ENCODE results near the gene SULT1A1.
"Not testable (repeated sequence)": the region's sequence is repeated elsewhere in the genome, so short reads cannot be mapped to it uniquely, and the experiment has no call there.

SULT1A1 gene

DNA sequence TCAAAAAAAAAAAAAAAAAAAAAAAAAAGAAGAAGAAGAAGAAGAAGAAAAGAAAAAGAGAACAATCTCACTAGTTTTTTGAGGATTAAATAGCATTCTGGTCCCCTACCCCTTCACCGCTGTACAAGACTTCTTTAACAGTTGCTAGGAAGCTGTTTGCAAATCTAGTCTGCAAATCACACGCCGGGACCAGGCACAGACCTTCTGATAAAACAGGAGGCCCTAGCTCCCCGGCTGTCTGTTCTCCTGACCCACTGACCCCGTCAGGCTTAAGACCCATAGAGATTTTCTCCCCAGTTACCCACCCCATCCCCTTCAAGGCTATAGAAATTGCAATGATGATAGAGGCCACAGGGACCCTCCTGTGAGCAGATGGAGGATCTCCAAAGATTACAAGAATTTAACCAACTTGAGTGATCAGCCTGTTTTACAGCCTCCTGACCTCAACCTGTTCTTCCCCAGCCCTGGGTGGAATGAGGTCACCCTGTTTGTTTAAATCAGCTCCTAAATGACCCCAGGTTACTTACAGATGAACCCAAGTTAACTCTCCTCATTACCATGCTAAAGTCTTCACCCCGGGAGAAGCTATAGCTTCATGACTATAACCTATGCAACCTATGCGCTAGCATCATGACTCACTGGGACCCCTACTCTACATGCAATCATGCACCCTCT is 11.8 kb upstream of the SULT1A1 start:
- TF ChIP-seq Cebpa-rat (IDR thresholded peaks at IDR 0.05): no peak
- H3K9ac ChIP-seq: peak overlapping the region; percentile 70 to 85 (median 82); a peak in 19 of 22 replicates
- H3K36me3 ChIP-seq: peaks cover 0 to 25% (median 7%) of the 10 kb centered on the region in 11 experiments; a peak in 11 of 22 replicates
- H3K9me3 ChIP-seq (replicated peaks in 1 of 11): 0 out of 22 replicates have a peak, but pooled peaks cover 0 to 3% (median 0%) of the 10 kb centered on the region in 11 experiments
- H3K4me2 ChIP-seq: peak overlapping the region; percentile 63 to 79 (median 75)
- H3K27me3 ChIP-seq: no peaks in the 10 kb centered on the region
- H3K4me1 ChIP-seq: peaks cover 37 to 66% (median 49%) of the 10 kb centered on the region in 10 experiments
- no peaks in the 10 kb centered on the region for H4K20me1 ChIP-seq
- peak overlapping the region; percentile 45 to 71 (median 62); a peak in 17 of 20 replicates for H3K4me3 ChIP-seq
- H3K27ac ChIP-seq: peak overlapping the region in 9 of 11 experiments; percentile 64 to 96 (median 86); a peak in 18 of 22 replicates

DNA sequence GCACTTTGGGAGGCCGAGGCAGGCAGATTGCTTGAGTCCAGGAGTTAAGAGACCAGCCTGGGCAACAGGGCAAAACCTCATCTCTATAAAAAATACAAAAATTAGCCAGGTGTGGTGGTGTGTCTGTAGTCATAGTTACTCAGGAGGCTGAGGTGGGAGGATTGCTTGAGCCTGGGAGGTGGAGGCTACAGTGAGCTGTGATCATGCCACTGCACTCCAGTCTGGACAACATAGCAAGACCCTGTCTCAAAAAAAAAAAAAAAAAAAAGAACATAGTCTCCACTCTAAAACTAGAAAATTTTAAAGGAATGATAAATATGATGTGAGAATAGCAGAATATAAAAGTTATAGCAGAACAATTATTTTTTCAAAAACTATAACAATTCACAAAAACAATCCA is 10.5 kb upstream of the SULT1A1 start:
- Histone ChIP-seq H3K4me3 (peak overlapping the region in 1 of 10 experiments; percentile 4; a peak in 1 of 20 replicates), H3K27ac (peak overlapping the region in 8 of 11 experiments; percentile 5 to 96 (median 84); a peak in 13 of 22 replicates), H3K36me3 (peaks cover 0 to 25% (median 7%) of the 10 kb centered on the region in 11 experiments; a peak in 11 of 22 replicates), H3K4me1 (peaks cover 48 to 77% (median 59%) of the 10 kb centered on the region in 10 experiments), H3K4me2 (peak overlapping the region in 5 of 11 experiments; percentile 63 to 79 (median 76); a peak in 8 of 22 replicates), H3K9ac (peak overlapping the region in 2 of 11 experiments; percentile 27 to 85; a peak in 2 of 22 replicates)
- not testable (repeated sequence) for H3K27me3 ChIP-seq; H4K20me1 ChIP-seq; H3K9me3 ChIP-seq (replicated peaks in 1 of 11)

DNA sequence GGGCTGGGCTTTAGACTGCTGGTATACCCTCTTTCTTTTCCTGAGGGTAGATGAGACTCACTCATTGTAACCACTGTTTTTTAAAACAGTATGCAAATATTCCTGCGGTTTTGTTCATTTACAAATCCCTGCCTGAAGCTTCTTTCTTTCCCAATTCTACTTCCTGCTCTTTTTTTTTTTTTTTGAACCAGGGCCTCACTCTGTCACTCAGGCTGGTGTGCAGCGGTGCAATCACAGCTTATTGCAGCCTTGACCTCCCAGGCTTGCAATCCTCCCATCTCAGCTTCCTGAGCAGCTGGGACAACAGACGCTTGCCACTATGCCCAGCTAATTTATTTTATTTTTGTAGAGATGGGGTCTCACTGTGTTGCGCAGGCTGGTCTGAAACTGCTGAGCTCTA is 8.0 kb upstream of the SULT1A1 start:
- TF ChIP-seq Cebpa-rat (IDR thresholded peaks at IDR 0.05): peak; percentile 36 to 100 (median 97); a peak in 20 of 22 replicates
- H3K27ac ChIP-seq: peak overlapping the region; percentile 53 to 97 (median 93)
- H3K9ac ChIP-seq: peak overlapping the region; percentile 65 to 87 (median 80); a peak in 21 of 22 replicates
- H3K36me3 ChIP-seq: peaks cover 0 to 25% (median 7%) of the 10 kb centered on the region in 11 experiments; a peak in 11 of 22 replicates
- peak overlapping the region in 9 of 10 experiments; percentile 13 to 58 (median 35); a peak in 12 of 20 replicates for H3K4me3 ChIP-seq
- H3K4me1 ChIP-seq: peaks cover 47 to 66% (median 59%) of the 10 kb centered on the region in 10 experiments
- H3K9me3 ChIP-seq (replicated peaks in 1 of 11): no peaks in the 10 kb centered on the region
- no peaks in the 10 kb centered on the region for H4K20me1 ChIP-seq
- peak overlapping the region; percentile 70 to 94 (median 85) for H3K4me2 ChIP-seq
- H3K27me3 ChIP-seq: no peaks in the 10 kb centered on the region

DNA sequence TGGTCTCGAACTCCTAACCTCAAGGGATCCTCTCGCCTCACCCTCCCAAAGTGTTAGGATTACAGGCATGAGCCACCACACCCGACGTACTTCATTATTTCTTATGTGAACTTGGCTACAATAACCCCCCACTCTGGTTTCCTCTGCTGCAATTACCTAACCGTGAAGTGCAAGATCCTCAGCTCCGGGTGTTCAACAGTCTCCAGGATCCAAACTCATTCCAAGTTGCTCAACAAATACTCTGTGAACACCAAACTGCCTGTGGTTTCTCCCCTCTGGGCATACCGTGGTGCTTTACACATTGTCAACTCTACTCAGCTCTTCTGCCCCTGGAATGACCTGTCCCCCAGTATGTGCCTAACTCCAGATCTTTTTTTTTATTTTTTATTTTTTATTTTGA is 6.8 kb upstream of the SULT1A1 start:
- peaks cover 0 to 25% (median 7%) of the 10 kb centered on the region in 11 experiments; a peak in 11 of 22 replicates for H3K36me3 ChIP-seq
- H3K4me1 ChIP-seq: peaks cover 40 to 61% (median 53%) of the 10 kb centered on the region in 10 experiments
- peak overlapping the region; percentile 65 to 87 (median 80); a peak in 20 of 22 replicates for H3K9ac ChIP-seq
- H4K20me1 ChIP-seq: no peaks in the 10 kb centered on the region
- peak overlapping the region in 10 of 11 experiments; percentile 84 to 97 (median 94); a peak in 21 of 22 replicates for H3K27ac ChIP-seq
- H3K4me3 ChIP-seq: peak overlapping the region in 3 of 10 experiments; percentile 11 to 58 (median 45); a peak in 3 of 20 replicates
- peak overlapping the region; percentile 70 to 94 (median 85) for H3K4me2 ChIP-seq
- no peaks in the 10 kb centered on the region for H3K9me3 ChIP-seq (replicated peaks in 1 of 11)
- no peaks in the 10 kb centered on the region for H3K27me3 ChIP-seq
- TF ChIP-seq Cebpa-rat (IDR thresholded peaks at IDR 0.05): peak in 8 of 11 experiments; percentile 7 to 83 (median 70); a peak in 10 of 22 replicates

DNA sequence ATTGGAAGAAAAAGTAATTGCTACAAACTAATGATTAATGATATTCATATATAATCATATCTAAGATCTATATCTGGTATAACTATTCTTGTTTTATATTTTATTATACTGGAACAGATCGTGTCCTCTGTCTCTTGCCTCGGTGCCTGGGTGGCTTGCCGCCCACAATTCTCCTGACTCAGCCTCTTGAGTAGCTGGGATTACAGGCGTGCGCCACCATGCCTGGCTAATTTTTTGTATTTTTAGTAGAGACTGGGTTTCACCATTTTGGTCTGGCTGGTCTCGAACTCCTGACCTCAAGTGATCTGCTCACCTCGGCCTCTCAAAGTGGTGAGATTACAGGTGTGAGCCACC is 6.4 kb upstream of the SULT1A1 start:
- Histone ChIP-seq H3K36me3 (peaks cover 0 to 25% (median 7%) of the 10 kb centered on the region in 11 experiments; a peak in 11 of 22 replicates), H3K4me3 (0 out of 20 replicates have a peak overlapping the region, but pooled peaks of 2 of the 10 experiments have one; percentile 11 to 58), H3K9ac (peak overlapping the region in 10 of 11 experiments; percentile 71 to 87 (median 81); a peak in 18 of 22 replicates), H3K27ac (peak overlapping the region in 10 of 11 experiments; percentile 84 to 97 (median 94); a peak in 20 of 22 replicates), H3K4me1 (peaks cover 40 to 59% (median 52%) of the 10 kb centered on the region in 10 experiments), H3K4me2 (peak overlapping the region; percentile 70 to 94 (median 85))
- H3K9me3 ChIP-seq (replicated peaks in 1 of 11); H4K20me1 ChIP-seq; H3K27me3 ChIP-seq: not testable (repeated sequence)

DNA sequence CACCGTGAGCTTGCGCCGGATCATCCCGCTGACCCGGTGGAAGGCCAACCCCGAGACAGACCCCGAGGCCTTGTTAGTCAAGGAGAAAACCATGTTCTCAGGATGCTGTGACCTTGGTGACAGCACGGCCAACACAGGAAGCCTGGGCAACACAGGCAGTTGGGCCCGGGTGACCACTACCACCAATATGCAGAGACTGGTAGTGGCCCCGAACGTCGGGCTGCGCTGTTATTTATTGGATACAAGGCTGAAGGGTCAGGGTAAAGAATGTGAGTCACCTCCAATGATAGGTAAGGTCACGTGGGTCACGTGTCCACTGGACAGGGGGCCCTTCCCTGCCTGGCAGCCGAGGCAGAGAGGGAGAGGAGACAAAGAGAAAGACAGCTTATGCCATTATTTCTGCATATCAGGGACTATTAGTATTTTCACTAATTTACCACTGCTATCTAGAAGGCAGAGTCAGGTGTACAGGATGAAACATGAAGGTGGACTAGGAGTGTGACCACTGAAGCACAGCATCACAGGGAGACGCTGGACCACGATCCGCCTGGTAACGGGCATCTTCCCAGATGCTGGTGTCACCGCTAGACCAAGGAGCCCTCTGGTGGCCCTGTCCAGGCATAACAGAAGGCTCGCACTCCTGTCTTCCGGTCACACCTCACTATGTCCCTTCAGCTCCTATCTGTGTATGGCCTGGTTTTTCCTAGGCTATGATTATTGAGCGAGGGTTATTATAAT is 5.8 kb upstream of the SULT1A1 start:
- Histone ChIP-seq H3K4me1 (peaks cover 44 to 59% (median 52%) of the 10 kb centered on the region in 10 experiments), H3K27ac (peak overlapping the region in 9 of 11 experiments; percentile 87 to 97 (median 94); a peak in 17 of 22 replicates), H3K36me3 (peaks cover 0 to 19% (median 7%) of the 10 kb centered on the region in 11 experiments; a peak in 10 of 22 replicates), H3K4me2 (peak overlapping the region in 10 of 11 experiments; percentile 70 to 94 (median 85); a peak in 17 of 22 replicates), H3K9ac (peak overlapping the region in 7 of 11 experiments; percentile 77 to 87 (median 85); a peak in 11 of 22 replicates)
- H3K4me3 ChIP-seq; H4K20me1 ChIP-seq; H3K9me3 ChIP-seq (replicated peaks in 1 of 11); H3K27me3 ChIP-seq: not testable (repeated sequence)

DNA sequence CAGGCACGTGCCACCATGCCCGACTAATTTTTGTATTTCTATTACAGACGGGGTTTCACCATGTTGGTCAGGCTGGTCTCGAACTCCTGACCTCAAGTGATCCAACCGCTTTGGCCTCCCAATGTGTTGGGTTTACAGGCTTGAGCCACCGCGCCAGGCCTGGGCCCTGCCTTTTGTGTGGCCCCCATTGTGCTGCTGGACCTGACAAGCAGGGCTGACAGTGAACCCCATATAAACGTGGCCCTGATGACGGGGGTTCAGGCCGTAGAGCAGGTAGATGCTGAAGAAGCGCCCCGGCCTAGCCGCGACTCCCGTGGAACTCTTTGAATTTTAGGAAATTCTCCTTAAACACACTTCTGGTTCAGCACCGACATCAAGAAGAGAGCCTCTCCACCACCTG is 4.7 kb upstream of the SULT1A1 start:
- not testable (repeated sequence) for H3K4me2 ChIP-seq; H3K27ac ChIP-seq; H3K27me3 ChIP-seq; H4K20me1 ChIP-seq; H3K9me3 ChIP-seq (replicated peaks in 1 of 11); H3K9ac ChIP-seq; H3K4me3 ChIP-seq
- peaks cover 51 to 61% (median 58%) of the 10 kb centered on the region in 10 experiments for H3K4me1 ChIP-seq
- H3K36me3 ChIP-seq: peaks cover 0 to 12% (median 7%) of the 10 kb centered on the region in 11 experiments; a peak in 9 of 22 replicates

DNA sequence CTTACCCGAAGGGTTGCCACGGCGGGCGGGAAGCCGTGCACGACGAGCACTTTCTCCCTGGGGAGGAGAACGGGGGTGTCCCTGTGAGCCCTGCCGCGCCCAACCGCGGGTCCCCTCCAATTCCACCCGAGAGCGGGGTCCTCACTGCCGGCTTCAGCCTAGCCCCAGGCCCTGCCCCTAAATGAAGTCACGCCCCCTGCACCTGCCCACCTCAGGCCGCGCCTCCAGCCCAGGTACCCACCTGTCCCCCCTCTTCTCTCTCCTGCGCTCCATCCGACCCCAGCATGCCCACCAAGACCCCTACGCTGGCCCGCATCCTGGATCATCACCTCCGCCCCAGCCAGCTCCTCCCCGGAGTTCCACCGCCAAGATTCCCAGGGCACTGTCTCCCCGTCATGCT is 4.1 kb upstream of the SULT1A1 start:
- not testable (repeated sequence) for H3K9ac ChIP-seq; H3K27ac ChIP-seq; H3K9me3 ChIP-seq (replicated peaks in 1 of 11); H3K36me3 ChIP-seq; H3K27me3 ChIP-seq; H3K4me2 ChIP-seq; H3K4me3 ChIP-seq; H4K20me1 ChIP-seq
- peaks cover 51 to 61% (median 58%) of the 10 kb centered on the region in 10 experiments for H3K4me1 ChIP-seq

DNA sequence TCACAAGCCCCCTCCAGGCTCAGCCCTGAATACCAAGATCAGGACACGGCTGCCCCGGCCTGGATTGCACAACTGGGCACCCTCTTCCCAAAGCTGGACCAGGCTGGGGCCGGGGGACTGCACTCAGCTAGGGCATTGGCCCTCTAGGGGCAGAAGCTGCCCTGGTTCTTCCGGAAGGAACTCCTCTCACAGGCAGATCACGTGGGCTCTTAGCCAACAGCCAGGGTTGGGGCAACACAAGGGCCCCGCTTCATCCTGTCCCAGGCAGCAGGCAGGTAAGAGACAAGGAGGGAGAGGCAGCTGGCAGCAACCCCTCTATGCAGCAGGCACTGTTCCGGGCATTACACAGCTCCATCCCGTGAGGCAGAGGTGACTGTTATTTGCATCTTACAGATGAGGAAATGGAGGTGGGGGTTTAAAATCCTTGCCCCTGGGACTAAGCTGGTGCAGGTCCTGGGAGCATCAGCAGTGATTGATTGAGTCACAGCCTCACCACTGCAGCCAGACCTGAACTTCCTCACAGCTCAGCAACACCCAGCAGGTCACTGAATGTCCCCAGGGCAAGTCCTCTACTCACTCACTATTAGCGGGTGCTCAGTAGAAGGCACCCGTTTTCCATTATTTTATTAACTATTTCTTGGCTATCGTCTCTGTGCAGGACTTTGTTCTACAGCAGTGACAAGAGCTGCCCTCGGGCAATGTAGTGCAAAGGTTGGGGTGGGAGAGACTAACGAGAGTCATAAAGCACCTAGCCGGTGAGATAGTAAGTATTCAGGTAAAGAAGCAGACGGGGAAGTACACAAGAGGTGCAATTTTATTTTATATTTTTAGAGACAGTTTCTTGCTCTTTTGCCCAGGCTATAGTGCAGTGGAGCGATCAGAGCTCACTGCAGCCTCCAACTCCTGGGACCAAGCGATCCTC is 2.8 kb upstream of the SULT1A1 start:
- not testable (repeated sequence) for H3K4me2 ChIP-seq; H3K27ac ChIP-seq; H3K27me3 ChIP-seq; H3K9me3 ChIP-seq (replicated peaks in 1 of 11); H3K9ac ChIP-seq; H4K20me1 ChIP-seq; H3K4me3 ChIP-seq
- H3K36me3 ChIP-seq: peaks cover 0 to 17% (median 9%) of the 10 kb centered on the region in 11 experiments; a peak in 13 of 22 replicates
- H3K4me1 ChIP-seq: peaks cover 45 to 59% (median 53%) of the 10 kb centered on the region in 10 experiments
